Measurements from ENCODE around the gene PRICKLE2. TPM values are rescaled to one million over a fixed set of nuclear protein-coding genes. Genes with fewer than 3 reads are reported as not detected.
A peak's percentile ranks its signal among the peaks of the same experiment; 100 is the strongest.

PRICKLE2 gene
- total RNA-seq, 1 experiment from 2014 or later = 9.6 TPM

- no peaks in the 10 kb centered on the region for H3K9me3 Mint-ChIP-seq (ENCODE audit: unreplicated experiment)
- peaks cover 32% of the 10 kb centered on the region for H3K4me1 Mint-ChIP-seq (ENCODE audit: insufficient read depth, unreplicated experiment)
- no peak for TF ChIP-seq CTCF (IDR thresholded peaks at IDR 0.05; ENCODE audit: unreplicated experiment)
- no peak overlapping the region for H3K27ac Mint-ChIP-seq (ENCODE audit: low read depth, unreplicated experiment)
- ChIA-PET CTCF (interaction anchor here (1.2 kb wide), 1 partner anchor 11 kb away, joined by 3 read pairs; no protein-coding TSS in a partner anchor), POLR2A (no interaction called here)
- no peaks in the 10 kb centered on the region for H3K36me3 Mint-ChIP-seq (ENCODE audit: insufficient read depth, unreplicated experiment)
- intact Hi-C loops (cut with micrococcal nuclease) = no loop called here
- H3K4me3 Mint-ChIP-seq (ENCODE audit: unreplicated experiment) = no peak overlapping the region
- DNase-seq (ENCODE audit: unreplicated experiment) = no peak
- H3K27me3 Mint-ChIP-seq (ENCODE audit: insufficient read depth, unreplicated experiment) = no peaks in the 10 kb centered on the region
- BruUV-seq (replicated peaks) = no TSS peak
Measured at GRCh38 chr3:64218329-64218728, 6.9 kb downstream of the PRICKLE2 start.

- no peaks in the 10 kb centered on the region for H3K36me3 Mint-ChIP-seq (ENCODE audit: insufficient read depth, unreplicated experiment)
- BruUV-seq (replicated peaks) = no TSS peak
- no peak for TF ChIP-seq CTCF (IDR thresholded peaks at IDR 0.05; ENCODE audit: unreplicated experiment)
- H3K4me1 Mint-ChIP-seq (ENCODE audit: insufficient read depth, unreplicated experiment) = peaks cover 32% of the 10 kb centered on the region
- peak overlapping the region; percentile 7 for H3K27ac Mint-ChIP-seq (ENCODE audit: low read depth, unreplicated experiment)
- POLR2A ChIA-PET = interaction anchor here (0.9 to 4.8 kb wide), 14 partner anchors 8 to 210 kb away, joined by 3 to 84 read pairs (median 4); partner anchors contain the start of gene PSMD6
- H3K4me3 Mint-ChIP-seq (ENCODE audit: unreplicated experiment) = no peak overlapping the region
- intact Hi-C loops (cut with micrococcal nuclease) = no loop called here
- no peaks in the 10 kb centered on the region for H3K27me3 Mint-ChIP-seq (ENCODE audit: insufficient read depth, unreplicated experiment)
- no peaks in the 10 kb centered on the region for H3K9me3 Mint-ChIP-seq (ENCODE audit: unreplicated experiment)
- DNase-seq (ENCODE audit: unreplicated experiment) = peak; percentile 65
- CTCF ChIA-PET = interaction anchor here (0.6 to 1.0 kb wide), 5 partner anchors 46 to 222 kb away, joined by 3 to 4 read pairs (median 4); no protein-coding TSS in a partner anchor
Measured at GRCh38 chr3:64216274-64217147, 8.8 kb downstream of the PRICKLE2 start.

GRCh38 chr3:64215559-64215958, 9.7 kb downstream of the PRICKLE2 start:
- intact Hi-C loops (cut with micrococcal nuclease) = no loop called here
- Mint-ChIP-seq H3K9me3 (ENCODE audit: unreplicated experiment) (no peaks in the 10 kb centered on the region), H3K36me3 (ENCODE audit: insufficient read depth, unreplicated experiment) (no peaks in the 10 kb centered on the region), H3K4me1 (ENCODE audit: insufficient read depth, unreplicated experiment) (peaks cover 32% of the 10 kb centered on the region), H3K27me3 (ENCODE audit: insufficient read depth, unreplicated experiment) (no peaks in the 10 kb centered on the region), H3K4me3 (ENCODE audit: unreplicated experiment) (peak overlapping the region; percentile 55), H3K27ac (ENCODE audit: low read depth, unreplicated experiment) (peak overlapping the region; percentile 56)
- no peak for TF ChIP-seq CTCF (IDR thresholded peaks at IDR 0.05; ENCODE audit: unreplicated experiment)
- ChIA-PET CTCF (interaction anchor here (0.8 to 1.4 kb wide), 5 partner anchors 10 to 133 kb away, joined by 3 to 5 read pairs (median 4); no protein-coding TSS in a partner anchor), POLR2A (interaction anchor here (0.7 to 4.8 kb wide), 16 partner anchors 12 to 237 kb away, joined by 3 to 84 read pairs (median 4); no protein-coding TSS in a partner anchor)
- BruUV-seq (replicated peaks) = no TSS peak
- no peak for DNase-seq (ENCODE audit: unreplicated experiment)

- ChIA-PET POLR2A (interaction anchor here (0.7 to 4.8 kb wide), 19 partner anchors 10 to 237 kb away, joined by 3 to 84 read pairs (median 4); partner anchors contain the start of gene PRICKLE2), CTCF (interaction anchor here (0.5 to 3.4 kb wide), 6 partner anchors 10 to 192 kb away, joined by 3 to 14 read pairs (median 4); partner anchors contain the start of genes PRICKLE2 and PSMD6)
- no peak for DNase-seq (ENCODE audit: unreplicated experiment)
- TSS peak; percentile 70 for BruUV-seq (replicated peaks)
- peaks cover 27% of the 10 kb centered on the region for H3K4me1 Mint-ChIP-seq (ENCODE audit: insufficient read depth, unreplicated experiment)
- no peaks in the 10 kb centered on the region for H3K9me3 Mint-ChIP-seq (ENCODE audit: unreplicated experiment)
- H3K36me3 Mint-ChIP-seq (ENCODE audit: insufficient read depth, unreplicated experiment) = no peaks in the 10 kb centered on the region
- peak overlapping the region; percentile 55 for H3K4me3 Mint-ChIP-seq (ENCODE audit: unreplicated experiment)
- H3K27me3 Mint-ChIP-seq (ENCODE audit: insufficient read depth, unreplicated experiment) = no peaks in the 10 kb centered on the region
- H3K27ac Mint-ChIP-seq (ENCODE audit: low read depth, unreplicated experiment) = peak overlapping the region; percentile 56
- no peak for TF ChIP-seq CTCF (IDR thresholded peaks at IDR 0.05; ENCODE audit: unreplicated experiment)
- intact Hi-C loops (cut with micrococcal nuclease) = no loop called here
Measured at GRCh38 chr3:64215103-64215502, 10.2 kb downstream of the PRICKLE2 start.

All from MCF 10A (cell line).